CMK (cell line): Measurements from ENCODE around the gene LITAF.
"Not testable (repeated sequence)": the region's sequence is repeated elsewhere in the genome, so short reads cannot be mapped to it uniquely, and the experiment has no call there.

Experiments
- DNase-seq: peaks from one replicate; pipeline ENCODE4 v3.0.0-alpha.2; 2010; ENCODE audit warnings: low read depth

The LITAF gene

GRCh38 chr16:11620243-11621003, 33.7 kb upstream of the LITAF start:
- DNase-seq, result no peak

- DNase-seq, result no peak
Observed at GRCh38 chr16:11619327-11619851, 32.7 kb upstream of the LITAF start.

- no peak for DNase-seq
Observed at GRCh38 chr16:11618107-11618717, 31.5 kb upstream of the LITAF start.

GRCh38 chr16:11615748-11616447, 29.2 kb upstream of the LITAF start:
- DNase-seq, result no peak

GRCh38 chr16:11614587-11615175, 28.0 kb upstream of the LITAF start:
- DNase-seq, result no peak

- DNase-seq, result peak; percentile 77
Observed at GRCh38 chr16:11613381-11614303, 26.9 kb upstream of the LITAF start.

- DNase-seq, result no peak
Observed at GRCh38 chr16:11612665-11613025, 25.9 kb upstream of the LITAF start.

- DNase-seq, result peak; percentile 59
Observed at GRCh38 chr16:11611871-11612664, 25.3 kb upstream of the LITAF start.

- no peak for DNase-seq
Observed at GRCh38 chr16:11610580-11610979, 23.9 kb upstream of the LITAF start.

GRCh38 chr16:11610121-11610505, 23.4 kb upstream of the LITAF start:
- no peak for DNase-seq

GRCh38 chr16:11609474-11610120, 22.9 kb upstream of the LITAF start:
- no peak for DNase-seq

GRCh38 chr16:11605891-11606290, 19.2 kb upstream of the LITAF start:
- peak; percentile 56 for DNase-seq

- DNase-seq, result no peak
Observed at GRCh38 chr16:11605564-11605886, 18.8 kb upstream of the LITAF start.

- DNase-seq, result no peak
Observed at GRCh38 chr16:11604783-11605563, 18.3 kb upstream of the LITAF start.

- not testable (repeated sequence) for DNase-seq
Observed at GRCh38 chr16:11604296-11604695, 17.6 kb upstream of the LITAF start.

- no peak for DNase-seq
Observed at GRCh38 chr16:11603331-11603750, 16.6 kb upstream of the LITAF start.

- no peak for DNase-seq
Observed at GRCh38 chr16:11602321-11602720, 15.6 kb upstream of the LITAF start.

GRCh38 chr16:11601911-11602310, 15.2 kb upstream of the LITAF start:
- no peak for DNase-seq

- no peak for DNase-seq
Observed at GRCh38 chr16:11601425-11601824, 14.7 kb upstream of the LITAF start.
